Head of caudate nucleus (tissue), 42 donors: ENCODE results near the gene WNT5A.
"Not testable (repeated sequence)": the region's sequence is repeated elsewhere in the genome, so short reads cannot be mapped to it uniquely, and the experiment has no call there.

Experiments used
- DNase-seq, 42 donors: peaks; one replicate each; pipeline versions ENCODE4 v3.0.0 to v3.0.0-alpha.2; 2020 to 2021; ENCODE audit warnings: mixed read lengths in 7 of 42
- intact Hi-C: fragments of 100-400 bp; cut with DNase I; formaldehyde crosslinking; loops from one replicate; pipeline ENCODE4 v1.15.0; 2022

The WNT5A gene

GRCh38 chr3:55511895-55512570 is 24.9 kb upstream of the WNT5A start:
- DNase-seq, result no peak
- intact Hi-C loops, result no loop called here

DNA sequence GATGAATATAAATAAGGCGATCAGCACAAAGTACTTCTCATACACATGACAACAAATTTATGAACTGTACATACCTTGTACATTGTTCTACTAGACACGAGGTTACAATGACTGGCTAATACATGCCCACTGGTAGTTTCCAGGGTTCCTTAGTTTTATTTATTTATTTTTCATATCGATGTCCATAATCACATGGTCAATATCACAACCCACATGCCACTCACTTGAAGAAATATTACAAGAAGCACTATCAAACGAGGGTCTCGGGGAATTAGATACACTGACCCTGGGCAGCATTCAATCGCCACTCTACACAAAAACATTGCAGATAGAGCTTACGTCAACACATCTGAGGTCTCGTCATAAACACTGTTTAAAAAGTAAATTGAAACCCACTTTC is 21.2 kb upstream of the WNT5A start:
- intact Hi-C loops, result no loop called here
- no peak for DNase-seq

DNA sequence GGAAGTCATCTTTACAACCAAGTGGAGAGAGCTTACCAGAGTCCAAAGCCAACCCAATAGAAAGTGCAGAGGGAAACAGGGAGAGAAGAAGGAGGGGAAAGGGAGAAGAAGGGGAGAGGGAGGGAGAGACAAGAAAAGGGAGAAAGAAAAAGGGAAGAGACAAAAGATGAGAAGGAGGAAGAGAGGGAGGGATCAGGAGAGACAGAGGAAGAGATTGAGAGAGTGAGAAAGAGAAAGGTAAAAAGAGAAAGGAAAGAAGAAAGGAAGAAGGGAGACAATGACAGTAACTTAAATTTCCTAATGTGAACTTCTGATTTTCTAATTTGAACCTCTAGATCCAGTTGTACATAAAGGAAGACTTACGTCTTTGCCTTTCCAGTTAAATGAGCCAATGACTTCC is 20.7 kb upstream of the WNT5A start:
- intact Hi-C loops, result no loop called here
- no peak for DNase-seq

- DNase-seq, result no peak
- intact Hi-C loops, result no loop called here
Measured at GRCh38 chr3:55505776-55506175, 18.7 kb upstream of the WNT5A start.

DNA sequence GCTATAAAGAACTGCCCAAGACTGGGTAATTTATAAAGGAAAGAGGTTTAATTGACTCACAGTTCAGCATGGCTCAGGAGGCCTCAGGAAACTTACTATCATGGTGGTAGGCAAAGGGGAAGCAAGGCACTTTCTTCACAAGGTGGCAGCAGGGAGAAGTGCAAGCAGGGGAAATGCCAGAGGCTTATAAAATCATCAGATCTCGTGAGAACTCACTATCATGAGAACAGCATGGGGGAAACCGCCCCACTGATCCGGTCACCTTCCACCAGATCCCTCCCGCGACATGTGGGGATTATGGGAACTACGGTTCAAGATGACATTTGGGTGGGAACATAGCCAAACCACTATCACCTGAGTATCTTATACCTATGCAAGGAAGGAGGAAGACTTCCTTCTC is 18.0 kb upstream of the WNT5A start:
- peak in 8 of 42 donors; percentile 18 to 51 (median 33) for DNase-seq
- intact Hi-C loops, result not testable (repeated sequence)

DNA sequence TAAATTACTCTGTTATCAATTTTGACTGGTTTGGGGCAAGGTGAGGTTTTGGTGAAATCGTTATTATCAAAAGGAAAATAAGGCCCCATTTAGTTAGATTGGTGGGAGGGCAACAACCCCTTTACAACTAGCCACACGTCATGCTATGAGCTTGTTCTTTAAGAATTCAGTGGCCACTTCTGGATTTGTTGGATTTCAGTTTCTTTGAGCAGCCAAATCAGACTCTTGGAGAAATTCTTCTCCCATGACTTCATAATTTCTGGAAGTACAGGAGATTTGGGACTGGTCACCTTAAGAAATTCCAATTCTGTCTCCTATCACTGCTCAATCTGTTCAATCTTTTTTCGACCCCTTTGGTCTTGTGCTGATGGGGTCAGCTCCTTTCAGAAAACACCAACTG is 14.8 kb upstream of the WNT5A start:
- intact Hi-C loops, result no loop called here
- DNase-seq, result peak in 1 of 42 donors; percentile 24

DNA sequence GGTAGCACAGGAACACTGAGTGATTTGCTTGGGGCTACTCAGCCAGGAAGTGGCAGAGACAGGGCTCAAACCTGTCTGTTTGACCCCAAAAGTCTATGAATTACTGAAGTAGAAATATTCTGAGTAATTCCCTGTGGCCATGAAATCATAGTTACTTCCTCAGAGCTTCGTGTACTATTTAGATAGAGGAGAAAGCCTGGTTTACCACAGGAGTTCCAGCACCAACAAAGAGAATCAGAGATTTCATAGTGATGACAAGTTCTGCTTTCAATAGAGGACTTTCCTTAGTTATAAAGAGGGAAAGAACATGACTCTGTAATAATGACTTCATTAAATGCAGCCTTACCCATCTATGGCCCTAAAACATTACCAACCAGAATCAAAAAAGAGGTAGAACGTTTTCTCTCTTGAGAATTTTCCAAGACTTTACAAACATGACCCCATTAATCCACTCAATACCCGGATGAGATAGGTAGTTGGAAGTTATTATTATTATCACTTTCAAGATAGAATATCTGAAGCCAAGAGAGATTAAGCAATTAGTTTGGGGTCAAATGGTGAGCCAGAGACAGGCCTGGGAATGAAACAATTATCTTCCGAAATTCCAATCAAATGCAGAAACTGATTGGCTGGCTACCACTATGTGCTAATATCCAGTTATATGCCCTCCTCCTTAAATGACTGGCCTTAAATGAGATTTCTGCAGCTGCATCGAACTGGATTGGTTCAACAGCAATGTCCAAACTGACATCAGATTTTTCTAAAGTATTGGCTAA is 13.6 kb upstream of the WNT5A start:
- intact Hi-C loops, result no loop called here
- no peak for DNase-seq

GRCh38 chr3:55498520-55498919 is 11.4 kb upstream of the WNT5A start:
- DNase-seq, result no peak

GRCh38 chr3:55497250-55497649 is 10.1 kb upstream of the WNT5A start:
- intact Hi-C loops, result no loop called here
- no peak for DNase-seq

More at GRCh38 chr3:55498520-55498919, 11.4 kb upstream of the WNT5A start:
- intact Hi-C loops, result no loop called here

DNA sequence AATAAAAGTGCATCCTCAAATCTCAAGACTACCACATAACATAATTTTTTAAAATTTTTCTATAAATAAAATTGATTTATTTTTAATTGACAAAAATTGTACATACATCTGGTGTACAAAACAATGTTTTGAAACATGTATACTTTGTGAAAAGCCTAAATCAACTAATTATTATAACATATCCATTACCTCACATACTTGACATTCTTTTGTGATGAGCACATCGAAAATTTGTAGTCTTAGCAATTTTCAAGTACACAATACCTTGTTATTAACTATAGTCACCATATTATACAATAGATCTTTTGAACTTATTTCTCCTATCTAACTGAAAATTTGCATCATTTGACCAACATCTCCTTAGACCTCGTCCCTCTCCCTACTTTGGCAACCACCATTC is 7.9 kb upstream of the WNT5A start:
- no peak for DNase-seq
- intact Hi-C loops, result no loop called here

GRCh38 chr3:55492976-55493375 is 5.9 kb upstream of the WNT5A start:
- intact Hi-C loops, result no loop called here
- DNase-seq, result no peak

DNA sequence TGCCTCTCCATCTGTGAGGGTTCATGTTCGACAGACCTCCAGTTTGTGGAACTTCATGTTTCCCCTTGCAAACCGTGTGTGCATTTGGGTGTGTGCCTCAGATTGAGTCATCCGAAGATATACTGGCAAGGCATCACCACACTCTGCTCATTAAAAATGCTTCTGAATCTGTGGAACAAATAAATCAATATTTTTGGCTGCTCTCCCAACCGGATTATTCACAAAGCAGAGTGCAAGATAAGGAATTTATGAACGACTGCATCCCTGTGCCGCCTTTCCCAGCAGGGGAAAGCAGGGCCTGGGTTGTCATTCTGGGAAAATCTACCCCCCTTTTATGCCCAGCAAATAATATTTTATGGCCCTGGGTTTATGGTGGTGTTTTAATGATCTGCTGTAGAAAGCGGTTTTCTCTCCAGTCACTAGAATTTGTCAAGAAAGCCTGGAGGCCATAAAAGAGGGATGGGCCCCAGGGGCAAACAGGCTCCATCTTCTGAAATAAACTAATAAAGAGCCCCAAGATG is 4.2 kb upstream of the WNT5A start:
- no peak for DNase-seq
- intact Hi-C loops, result no loop called here

GRCh38 chr3:55490276-55490913 is 3.3 kb upstream of the WNT5A start:
- intact Hi-C loops, result no loop called here

DNA sequence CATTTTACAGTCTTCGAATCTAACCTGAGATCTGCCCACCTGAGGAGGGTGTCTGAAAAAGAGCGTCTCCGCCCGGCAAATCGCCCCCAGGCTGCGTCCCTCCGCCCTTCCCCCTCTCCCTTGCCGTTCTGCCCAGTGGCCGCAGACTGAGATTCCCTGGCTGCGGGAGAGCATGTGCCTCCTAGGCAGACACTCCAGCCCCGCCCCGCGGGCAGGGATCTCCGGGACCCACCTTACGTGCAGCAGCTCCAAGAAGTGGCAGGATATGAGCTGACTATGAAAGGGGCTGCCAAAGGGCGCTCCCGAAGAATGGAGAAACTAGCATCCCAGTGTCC is 2.7 kb upstream of the WNT5A start:
- DNase-seq, result no peak
- intact Hi-C loops, result loop anchor here (10.0 kb wide), 1 partner anchor 765 kb away; no protein-coding TSS in a partner anchor

More at GRCh38 chr3:55490276-55490913, 3.3 kb upstream of the WNT5A start:
- peak in 1 of 42 donors; percentile 15 for DNase-seq

- peak in 39 of 42 donors; percentile 45 to 85 (median 71) for DNase-seq
- intact Hi-C loops, result loop anchor here (10.0 kb wide), 1 partner anchor 766 kb away; no protein-coding TSS in a partner anchor
Measured at GRCh38 chr3:55488398-55489055, 1.4 kb upstream of the WNT5A start.

DNA sequence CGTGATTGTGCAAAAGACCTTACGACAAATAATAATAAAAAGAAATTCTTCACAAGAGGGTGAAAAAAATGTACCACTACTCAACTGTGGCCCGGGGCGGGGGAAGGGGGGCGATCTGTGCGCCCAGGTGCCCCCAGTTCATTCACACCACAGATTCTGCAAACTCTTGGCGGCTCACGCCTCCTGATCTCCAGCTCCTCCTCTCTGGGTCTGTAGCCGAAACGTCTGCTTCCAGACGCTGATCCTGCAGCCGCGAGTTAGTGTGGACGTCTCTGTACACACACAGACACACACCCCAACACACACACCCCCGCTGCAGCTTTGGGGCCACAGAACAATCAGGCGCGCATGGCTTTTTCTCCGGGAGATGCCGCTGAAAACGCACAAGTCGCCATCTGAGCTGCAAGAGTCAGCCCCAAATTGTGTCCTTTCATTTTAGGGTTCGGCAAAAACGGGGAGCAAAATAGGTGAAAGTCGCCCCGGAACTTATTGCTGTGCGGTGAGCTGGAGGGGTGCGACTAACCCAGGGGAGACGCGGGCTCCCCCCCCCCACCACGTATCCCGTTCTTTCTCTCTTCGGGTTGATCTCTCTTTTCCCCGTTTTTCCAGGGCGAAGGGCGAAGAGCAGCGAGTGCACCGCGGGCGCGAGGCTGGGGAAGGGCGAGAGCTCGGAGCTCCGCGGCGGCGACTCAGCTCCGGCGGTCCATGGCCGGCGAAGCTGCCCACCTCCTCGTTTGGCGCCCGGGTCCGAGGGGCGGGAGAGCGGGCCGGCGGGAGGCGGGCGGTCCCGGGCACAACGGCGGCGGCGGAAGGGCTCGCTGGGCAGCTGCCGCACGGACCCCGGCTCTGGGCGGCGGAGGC is 505 bp upstream of the WNT5A start:
- peak in 15 of 42 donors; percentile 7 to 59 (median 37) for DNase-seq
- intact Hi-C loops, result loop anchor here (10.0 kb wide), 1 partner anchor 767 kb away; no protein-coding TSS in a partner anchor

GRCh38 chr3:55486101-55486856 is 827 bp downstream of the WNT5A start:
- DNase-seq, result peak in 32 of 42 donors; percentile 17 to 74 (median 52)
- intact Hi-C loops, result loop anchor here (10.0 kb wide), 1 partner anchor 769 kb away; no protein-coding TSS in a partner anchor
